LNCaP clone FGC (cell line): ENCODE data around the gene IFNG-AS1.

Experiments used
- DNase-seq: peaks from one replicate; pipeline ENCODE4 v3.0.0-alpha.2; 2011; ENCODE audit warnings: low read depth
- H3K4me3 ChIP-seq: 2 replicates; pipeline ENCODE4 v1.5.1; 2011; ENCODE audit warnings: mild to moderate bottlenecking, low read depth, low read length, control low read depth
- TF ChIP-seq, protein P1 (sequence below): IDR thresholded peaks from 2 replicates; pipeline ENCODE4 v1.5.1; 2012; ENCODE audit warnings: mild to moderate bottlenecking; ENCODE audit not compliant: control insufficient read depth, insufficient read depth; ENCODE audit errors: extremely low read depth

Gene IFNG-AS1

DNA sequence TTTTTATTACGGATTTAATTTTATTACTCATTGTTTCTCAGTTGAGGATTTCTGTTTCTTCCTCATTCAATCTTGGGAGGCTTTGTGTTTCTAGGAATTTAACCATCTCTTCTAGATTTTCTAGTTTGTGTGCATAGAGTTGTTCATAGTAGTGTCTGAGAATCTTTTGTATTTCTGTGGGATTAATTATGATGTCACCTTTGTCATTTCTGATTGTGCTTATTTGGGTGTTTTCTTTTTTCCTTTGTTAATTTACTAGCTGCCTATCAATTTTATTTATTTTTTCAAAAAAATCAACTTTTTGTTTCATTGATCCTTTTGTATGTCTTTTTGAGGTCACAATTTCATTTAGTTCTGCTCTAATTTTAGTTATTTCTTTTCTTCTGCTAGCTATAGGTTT is 75.9 kb downstream of the IFNG-AS1 start:
- H3K4me3 ChIP-seq: no peak overlapping the region
- DNase-seq: no peak
- TF ChIP-seq, protein P1, sequence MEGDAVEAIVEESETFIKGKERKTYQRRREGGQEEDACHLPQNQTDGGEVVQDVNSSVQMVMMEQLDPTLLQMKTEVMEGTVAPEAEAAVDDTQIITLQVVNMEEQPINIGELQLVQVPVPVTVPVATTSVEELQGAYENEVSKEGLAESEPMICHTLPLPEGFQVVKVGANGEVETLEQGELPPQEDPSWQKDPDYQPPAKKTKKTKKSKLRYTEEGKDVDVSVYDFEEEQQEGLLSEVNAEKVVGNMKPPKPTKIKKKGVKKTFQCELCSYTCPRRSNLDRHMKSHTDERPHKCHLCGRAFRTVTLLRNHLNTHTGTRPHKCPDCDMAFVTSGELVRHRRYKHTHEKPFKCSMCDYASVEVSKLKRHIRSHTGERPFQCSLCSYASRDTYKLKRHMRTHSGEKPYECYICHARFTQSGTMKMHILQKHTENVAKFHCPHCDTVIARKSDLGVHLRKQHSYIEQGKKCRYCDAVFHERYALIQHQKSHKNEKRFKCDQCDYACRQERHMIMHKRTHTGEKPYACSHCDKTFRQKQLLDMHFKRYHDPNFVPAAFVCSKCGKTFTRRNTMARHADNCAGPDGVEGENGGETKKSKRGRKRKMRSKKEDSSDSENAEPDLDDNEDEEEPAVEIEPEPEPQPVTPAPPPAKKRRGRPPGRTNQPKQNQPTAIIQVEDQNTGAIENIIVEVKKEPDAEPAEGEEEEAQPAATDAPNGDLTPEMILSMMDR: no peak

DNA sequence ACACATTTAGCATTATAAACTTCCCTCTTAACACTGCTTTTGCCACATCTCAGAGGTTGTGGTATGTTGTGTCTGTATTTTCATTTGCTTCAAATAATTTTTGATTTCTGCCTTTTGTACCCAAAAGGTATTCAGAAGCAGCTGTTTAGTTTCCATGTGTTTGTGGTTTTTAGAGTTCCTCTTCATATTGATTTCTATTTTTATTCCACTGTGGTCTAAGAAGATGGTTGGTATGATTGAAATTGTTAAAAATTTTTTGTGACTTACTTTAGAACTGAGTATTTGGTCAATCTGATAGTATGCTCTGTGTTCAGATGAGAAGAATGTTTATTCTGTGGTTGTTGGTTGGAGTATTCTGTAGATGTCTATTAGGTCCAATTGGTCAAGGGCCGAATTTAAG is 76.4 kb downstream of the IFNG-AS1 start:
- TF ChIP-seq, protein P1: no peak
- no peak for DNase-seq
- no peak overlapping the region for H3K4me3 ChIP-seq

DNA sequence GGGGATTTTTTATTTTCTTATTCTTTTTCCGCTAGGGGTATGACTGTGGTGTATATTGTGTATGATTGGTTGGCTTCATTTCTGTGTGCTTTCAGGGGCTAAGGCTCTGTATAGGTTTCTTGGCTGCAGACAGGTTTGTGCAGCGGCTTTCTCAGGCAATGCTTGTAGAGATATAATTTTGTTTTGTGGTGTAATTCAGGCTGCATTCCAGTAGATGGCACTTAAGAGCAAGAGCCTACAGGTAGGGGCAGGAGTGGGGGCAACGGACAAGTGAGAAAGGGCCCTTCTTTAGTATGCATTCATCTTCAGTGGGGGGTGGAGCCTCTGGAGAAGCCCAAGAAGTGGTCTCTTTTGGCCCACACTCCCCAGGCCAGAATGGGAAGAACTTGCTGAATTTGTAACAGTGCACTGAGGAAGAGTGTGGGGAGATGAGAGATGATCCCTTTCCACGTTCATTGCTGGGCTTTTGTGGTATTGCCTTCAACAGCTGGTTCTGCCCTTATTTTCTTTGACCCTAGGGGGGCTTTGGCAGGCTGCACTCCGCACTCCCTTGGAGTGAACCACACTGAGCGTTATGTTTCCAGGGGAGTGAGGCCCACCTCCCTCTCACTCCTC is 78.6 kb downstream of the IFNG-AS1 start:
- no peak for DNase-seq
- TF ChIP-seq, protein P1: peak; percentile 49
- no peak overlapping the region for H3K4me3 ChIP-seq

DNA sequence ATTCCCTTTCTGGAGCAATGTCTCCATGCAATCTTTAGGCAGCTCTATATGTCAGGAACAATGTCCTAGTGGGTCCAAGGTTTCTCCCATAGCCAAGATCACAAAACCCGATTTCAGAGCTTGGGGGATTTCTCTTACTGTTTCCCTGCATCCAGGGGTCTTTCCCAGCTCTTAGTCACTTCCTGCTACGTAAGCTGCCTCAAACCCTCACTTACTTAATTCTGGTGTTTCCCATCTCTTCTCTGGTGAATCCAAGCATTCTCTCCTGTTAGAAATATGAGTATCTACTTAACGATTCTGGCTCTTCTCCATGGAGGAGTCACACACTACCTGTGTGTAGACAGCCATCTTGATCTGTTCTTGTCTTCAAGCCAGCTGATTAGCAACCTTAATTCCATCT is 80.0 kb downstream of the IFNG-AS1 start:
- TF ChIP-seq, protein P1: no peak
- DNase-seq: no peak
- H3K4me3 ChIP-seq: no peak overlapping the region
